GM10266 (cell line): Measurements from ENCODE around the gene RBM14.
A peak's percentile ranks its signal among the peaks of the same experiment; 100 is the strongest.

Source experiments
- DNase-seq: peaks from one replicate; pipeline ENCODE4 v3.0.0; 2012; ENCODE audit errors: extremely low spot score
- TF ChIP-seq, protein P1 (sequence below): IDR thresholded peaks from 2 replicates; pipeline ENCODE4 v1.5.1; 2012; ENCODE audit warnings: mild to moderate bottlenecking, low read depth; ENCODE audit not compliant: control insufficient read depth, insufficient read depth; ENCODE audit errors: missing control alignments

The RBM14 gene

DNA sequence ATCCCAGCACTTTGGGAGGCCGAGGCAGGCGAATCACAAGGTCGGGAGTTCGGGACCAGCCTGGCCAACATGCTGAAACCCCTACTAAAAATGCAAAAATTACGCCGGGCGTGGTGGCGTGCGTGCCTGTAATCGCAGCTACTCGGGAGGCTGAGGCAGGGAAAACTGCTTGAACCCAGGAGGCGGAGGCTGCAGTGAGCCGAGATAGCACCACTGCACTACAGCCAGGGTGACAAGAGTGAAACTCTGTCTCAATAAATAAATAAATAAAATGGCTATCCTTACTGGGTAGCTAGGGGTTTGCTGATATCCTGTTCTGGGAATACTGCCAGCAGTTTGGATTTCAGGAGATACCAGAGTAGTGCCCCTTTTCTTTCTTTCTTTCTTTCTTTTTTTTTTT lies 2.4 kb upstream of the RBM14 start:
- DNase-seq: no peak
- TF ChIP-seq, protein P1, sequence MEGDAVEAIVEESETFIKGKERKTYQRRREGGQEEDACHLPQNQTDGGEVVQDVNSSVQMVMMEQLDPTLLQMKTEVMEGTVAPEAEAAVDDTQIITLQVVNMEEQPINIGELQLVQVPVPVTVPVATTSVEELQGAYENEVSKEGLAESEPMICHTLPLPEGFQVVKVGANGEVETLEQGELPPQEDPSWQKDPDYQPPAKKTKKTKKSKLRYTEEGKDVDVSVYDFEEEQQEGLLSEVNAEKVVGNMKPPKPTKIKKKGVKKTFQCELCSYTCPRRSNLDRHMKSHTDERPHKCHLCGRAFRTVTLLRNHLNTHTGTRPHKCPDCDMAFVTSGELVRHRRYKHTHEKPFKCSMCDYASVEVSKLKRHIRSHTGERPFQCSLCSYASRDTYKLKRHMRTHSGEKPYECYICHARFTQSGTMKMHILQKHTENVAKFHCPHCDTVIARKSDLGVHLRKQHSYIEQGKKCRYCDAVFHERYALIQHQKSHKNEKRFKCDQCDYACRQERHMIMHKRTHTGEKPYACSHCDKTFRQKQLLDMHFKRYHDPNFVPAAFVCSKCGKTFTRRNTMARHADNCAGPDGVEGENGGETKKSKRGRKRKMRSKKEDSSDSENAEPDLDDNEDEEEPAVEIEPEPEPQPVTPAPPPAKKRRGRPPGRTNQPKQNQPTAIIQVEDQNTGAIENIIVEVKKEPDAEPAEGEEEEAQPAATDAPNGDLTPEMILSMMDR: no peak

DNA sequence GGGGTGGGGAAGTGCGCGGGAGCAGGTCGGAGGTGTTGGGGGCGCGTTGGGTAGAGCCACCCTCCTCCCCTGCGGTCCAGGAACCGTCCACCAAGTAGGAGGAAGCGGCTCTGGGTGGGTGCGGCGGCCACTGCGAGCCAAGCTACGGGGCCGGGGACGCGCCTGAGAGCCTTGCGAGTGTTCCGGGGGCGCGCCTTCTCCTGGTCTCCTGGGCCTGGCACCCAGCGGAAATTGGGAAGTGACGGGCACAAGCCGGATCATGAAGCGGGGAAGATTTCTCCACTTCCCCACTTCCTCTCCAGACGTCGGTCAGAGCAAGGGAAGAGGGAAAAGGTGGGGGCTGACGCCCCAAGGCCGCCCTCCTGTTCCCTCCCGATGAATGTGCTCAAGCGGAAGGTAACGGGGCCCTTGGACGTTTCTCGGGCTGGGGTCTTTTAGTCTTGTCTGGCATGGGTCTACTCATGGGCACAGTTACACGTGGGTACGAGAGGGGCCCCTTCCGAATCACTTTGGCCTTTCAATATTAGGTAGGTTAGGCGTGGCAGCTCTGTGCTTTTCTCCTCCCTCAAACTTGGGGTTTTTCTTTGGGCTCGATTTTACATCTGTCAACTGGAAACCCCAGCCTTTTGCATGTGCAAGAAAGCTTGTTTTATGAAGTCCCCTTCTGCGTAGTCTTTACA lies 865 bp downstream of the RBM14 start:
- TF ChIP-seq, protein P1: no peak
- DNase-seq: no peak

DNA sequence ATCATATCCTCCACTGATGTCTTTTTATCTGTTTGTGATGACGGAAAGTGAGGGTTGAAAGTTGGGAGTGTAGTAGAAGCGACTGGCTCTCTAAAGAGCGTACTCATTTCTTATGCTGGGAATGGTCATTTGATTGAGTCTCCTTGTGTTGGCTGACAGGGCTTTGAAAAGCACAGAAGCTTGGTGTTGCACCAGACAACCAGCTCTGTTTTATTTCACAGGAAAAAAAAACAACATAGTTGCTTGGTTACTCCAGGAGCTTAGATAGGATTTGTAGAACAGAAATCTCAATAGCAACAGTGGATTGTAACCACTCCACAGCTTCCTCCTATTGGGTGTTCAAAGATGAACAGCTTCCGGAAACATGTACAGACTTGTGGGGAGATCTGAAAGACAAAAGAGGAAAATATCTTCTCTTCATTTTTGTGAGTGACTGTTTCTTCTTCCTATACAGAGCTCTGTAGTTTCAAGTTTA lies 2.7 kb downstream of the RBM14 start:
- TF ChIP-seq, protein P1: no peak

DNA sequence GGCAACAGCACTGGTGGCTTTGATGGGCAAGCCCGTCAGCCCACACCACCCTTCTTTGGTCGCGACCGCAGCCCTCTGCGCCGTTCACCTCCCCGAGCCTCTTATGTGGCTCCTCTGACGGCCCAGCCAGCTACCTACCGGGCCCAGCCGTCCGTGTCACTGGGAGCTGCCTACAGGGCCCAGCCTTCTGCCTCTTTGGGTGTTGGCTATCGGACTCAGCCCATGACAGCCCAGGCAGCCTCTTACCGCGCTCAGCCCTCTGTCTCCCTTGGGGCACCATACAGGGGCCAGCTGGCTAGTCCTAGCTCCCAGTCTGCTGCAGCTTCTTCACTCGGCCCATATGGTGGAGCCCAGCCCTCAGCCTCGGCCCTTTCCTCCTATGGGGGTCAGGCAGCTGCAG lies 8.0 kb downstream of the RBM14 start:
- TF ChIP-seq, protein P1: no peak
- no peak for DNase-seq

More for the DNA sequence above, 2.7 kb downstream of the RBM14 start:
- DNase-seq: peak; percentile 40

DNA sequence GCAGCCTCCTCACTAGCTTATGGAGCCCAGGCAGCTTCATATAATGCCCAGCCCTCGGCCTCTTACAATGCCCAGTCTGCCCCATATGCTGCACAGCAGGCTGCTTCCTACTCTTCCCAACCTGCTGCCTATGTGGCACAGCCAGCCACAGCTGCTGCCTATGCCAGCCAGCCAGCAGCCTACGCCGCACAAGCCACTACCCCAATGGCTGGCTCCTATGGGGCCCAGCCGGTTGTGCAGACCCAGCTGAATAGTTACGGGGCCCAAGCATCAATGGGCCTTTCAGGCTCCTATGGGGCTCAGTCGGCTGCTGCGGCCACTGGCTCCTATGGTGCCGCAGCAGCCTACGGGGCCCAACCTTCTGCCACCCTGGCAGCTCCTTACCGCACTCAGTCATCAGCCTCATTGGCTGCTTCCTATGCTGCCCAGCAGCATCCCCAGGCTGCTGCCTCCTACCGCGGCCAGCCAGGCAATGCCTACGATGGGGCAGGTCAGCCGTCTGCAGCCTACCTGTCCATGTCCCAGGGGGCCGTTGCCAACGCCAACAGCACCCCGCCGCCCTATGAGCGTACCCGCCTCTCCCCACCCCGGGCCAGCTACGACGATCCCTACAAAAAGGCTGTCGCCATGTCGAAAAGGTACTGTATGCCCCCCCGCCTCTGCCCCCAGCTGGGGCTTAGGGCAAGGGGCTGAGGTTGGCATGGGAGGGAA lies 8.8 kb downstream of the RBM14 start:
- DNase-seq: no peak
- TF ChIP-seq, protein P1: no peak

DNA sequence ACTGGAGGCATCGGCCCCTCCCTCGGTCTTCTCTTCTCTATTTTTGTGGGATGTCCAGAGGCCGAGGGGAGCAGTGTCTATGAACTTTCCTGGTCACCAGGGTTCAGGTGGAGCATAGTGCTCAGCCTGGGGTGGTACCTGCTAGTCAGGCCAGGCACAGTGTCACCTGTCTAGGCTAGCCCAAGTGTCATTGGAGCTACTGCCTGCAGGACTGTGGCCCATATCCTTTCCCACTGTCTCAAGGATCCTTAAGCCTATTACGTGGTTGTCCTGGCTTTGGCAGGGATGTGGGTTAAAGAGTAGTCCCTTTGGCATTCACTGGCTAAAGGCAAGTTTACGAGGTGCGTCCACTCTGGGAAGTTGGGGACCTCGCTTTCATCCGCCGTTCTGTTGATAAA lies 9.3 kb downstream of the RBM14 start:
- DNase-seq: no peak
- TF ChIP-seq, protein P1: no peak

DNA sequence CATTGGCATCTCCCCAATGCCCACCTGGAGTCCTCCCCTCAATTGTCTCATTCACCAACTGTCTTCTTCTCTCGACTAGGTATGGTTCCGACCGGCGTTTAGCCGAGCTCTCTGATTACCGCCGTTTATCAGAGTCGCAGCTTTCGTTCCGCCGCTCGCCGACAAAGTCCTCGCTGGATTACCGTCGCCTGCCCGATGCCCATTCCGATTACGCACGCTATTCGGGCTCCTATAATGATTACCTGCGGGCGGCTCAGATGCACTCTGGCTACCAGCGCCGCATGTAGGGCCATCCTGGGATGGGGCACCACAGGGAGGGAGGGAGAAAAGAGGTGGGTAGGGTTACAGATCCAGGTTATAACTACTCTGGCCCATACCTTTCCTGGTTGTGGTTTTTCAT lies 10.0 kb downstream of the RBM14 start:
- no peak for DNase-seq
- TF ChIP-seq, protein P1: no peak
